ENCODE data around the gene DNAJA4. TPM values are rescaled to one million over a fixed set of nuclear protein-coding genes. Genes with fewer than 3 reads are reported as not detected.

DNAJA4 gene
- 3.6 and 3.7 TPM in 2 replicates for total RNA-seq

GRCh38 chr15:78264304-78265136 lies at the start of gene DNAJA4:
Gene DNAJA4 (plus strand): TSS chr15:78264562. CDS start chr15:78264764, 202 bp downstream.

GRCh38 chr15:78234515-78235040 lies 29.8 kb upstream of the DNAJA4 start, which contains the start of gene ACSBG1:
Gene ACSBG1 (minus strand): TSS chr15:78234565. CDS start chr15:78234501, 64 bp downstream.

GRCh38 chr15:78299101-78299930 lies 35.0 kb downstream of the DNAJA4 start, which contains the start of gene SKIC8:
Gene SKIC8 (minus strand): TSS chr15:78299609. CDS start chr15:78295686, 3,923 bp downstream.

Small RNA genes lying within 50 kb of the gene (small RNA-seq; reads per million reads assigned to genes)
- gene AC090607.5, result not detected

Other genes starting within 250 kb of the DNAJA4 start
- 33.3 and 34.1 TPM in 2 replicates for gene TBC1D2B, start 186.9 kb upstream of the DNAJA4 start, total RNA-seq
- gene SH2D7, start 172.0 kb upstream of the DNAJA4 start, total RNA-seq, result not detected in 2 replicates
- gene CIB2, start 133.1 kb upstream of the DNAJA4 start, total RNA-seq, result 1.2 and 2.9 TPM in 2 replicates
- 23.8 and 54.4 TPM in 2 replicates for gene IDH3A, start 115.2 kb upstream of the DNAJA4 start, total RNA-seq
- gene ACSBG1, start 30.0 kb upstream of the DNAJA4 start, total RNA-seq, result under 0.01 TPM in 1 of 2 replicates, not detected in the other
- gene SKIC8, start 35.0 kb downstream of the DNAJA4 start, total RNA-seq, result 58.1 and 63.0 TPM in 2 replicates
- gene CRABP1, start 75.8 kb downstream of the DNAJA4 start, total RNA-seq, result not detected in 2 replicates
- 45.3 and 76.4 TPM in 2 replicates for gene IREB2, start 173.7 kb downstream of the DNAJA4 start, total RNA-seq
- 1.8 and 3.6 TPM in 2 replicates for gene HYKK, start 243.0 kb downstream of the DNAJA4 start, total RNA-seq